Keratinocyte (primary cell): ENCODE data around the gene CREG1. TPM values are rescaled to one million over a fixed set of nuclear protein-coding genes. Genes with fewer than 3 reads are reported as not detected.

ENCODE experiments used
- DNase-seq: peaks from one replicate; pipeline ENCODE4 v3.0.0-alpha.2; 2011; ENCODE audit warnings: low read depth, missing footprints, low spot score
- FAIRE-seq: peaks from 2 replicates; lab custom pipeline; 2011; peaks lifted over from hg19 to GRCh38; lab: Jason Lieb, UNC
- H2AFZ ChIP-seq: 2 replicates; pipeline ENCODE4 v1.6.0; 2012; ENCODE audit warnings: low read length, control low read depth, inconsistent platforms; ENCODE audit not compliant: control insufficient read depth
- H3K27ac ChIP-seq: 2 replicates; pipeline ENCODE4 v1.5.1; 2011; ENCODE audit warnings: low read length; ENCODE audit not compliant: control insufficient read depth, insufficient read depth
- H3K27me3 ChIP-seq: 3 replicates; pipeline ENCODE4 v1.6.0; 2011; ENCODE audit warnings: low read length; ENCODE audit not compliant: control insufficient read depth, insufficient read depth; ENCODE audit errors: extremely low read depth
- H3K36me3 ChIP-seq, 2 experiments: 2 replicates in 1 of 2; 3 replicates in 1 of 2; pipeline ENCODE4 v1.5.1; 2011; ENCODE audit warnings: low read length in 2 of 2, mild to moderate bottlenecking in 1 of 2; ENCODE audit not compliant: control insufficient read depth in 2 of 2, insufficient read depth in 2 of 2; ENCODE audit errors: extremely low read depth in 1 of 2
- H3K4me1 ChIP-seq: 3 replicates; pipeline ENCODE4 v1.5.1; 2011; ENCODE audit warnings: low read length; ENCODE audit not compliant: control insufficient read depth, insufficient read depth; ENCODE audit errors: extremely low read depth
- H3K4me2 ChIP-seq: 3 replicates; pipeline ENCODE4 v1.6.0; 2011; ENCODE audit warnings: low read depth, low read length; ENCODE audit not compliant: control insufficient read depth, insufficient read depth; ENCODE audit errors: extremely low read depth
- H3K4me3 ChIP-seq, 3 experiments: fragments of 200-600 bp in 1 of 3; sonication (generic) in 1 of 3; 2 replicates in 2 of 3; 3 replicates in 1 of 3; pipeline ENCODE4 v1.5.1; 2011 to 2016; ENCODE audit warnings: low read length in 3 of 3, mild to moderate bottlenecking in 3 of 3, control low read depth in 2 of 3, inconsistent platforms in 1 of 3, low read depth in 1 of 3, mixed read lengths in 1 of 3, mixed run types in 1 of 3, moderate library complexity in 1 of 3; ENCODE audit not compliant: control insufficient read depth in 2 of 3, insufficient read depth in 2 of 3; ENCODE audit errors: extremely low read depth in 1 of 3
- H3K79me2 ChIP-seq: 2 replicates; pipeline ENCODE4 v1.6.0; 2012; ENCODE audit warnings: low read length; ENCODE audit not compliant: control insufficient read depth, insufficient read depth
- H3K9ac ChIP-seq: 3 replicates; pipeline ENCODE4 v1.6.0; 2011; ENCODE audit warnings: low read length; ENCODE audit not compliant: control insufficient read depth, insufficient read depth; ENCODE audit errors: extremely low read depth
- H3K9me1 ChIP-seq: 3 replicates; pipeline ENCODE4 v1.6.0; 2011; ENCODE audit warnings: low read length; ENCODE audit not compliant: control insufficient read depth, insufficient read depth; ENCODE audit errors: extremely low read depth
- H3K9me3 ChIP-seq: 2 replicates; pipeline ENCODE4 v1.5.1; 2012; ENCODE audit warnings: low read depth, low read length; ENCODE audit not compliant: control insufficient read depth
- H4K20me1 ChIP-seq: 3 replicates; pipeline ENCODE4 v1.6.0; 2011; ENCODE audit warnings: low read length; ENCODE audit not compliant: control insufficient read depth, insufficient read depth; ENCODE audit errors: extremely low read depth
- CTCF ChIP-seq, 3 experiments: IDR thresholded peaks in 1 of 3; conservative IDR thresholded peaks in 1 of 3; optimal IDR thresholded peaks in 1 of 3; 2 replicates in 2 of 3; 3 replicates in 1 of 3; pipeline versions ENCODE3 to v1.5.1; 2011; ENCODE audit warnings: low read length in 3 of 3, mild to moderate bottlenecking in 3 of 3, moderate library complexity in 2 of 3, control low read depth in 1 of 3, inconsistent platforms in 1 of 3; ENCODE audit not compliant: insufficient read depth in 2 of 3; ENCODE audit errors: extremely low read depth in 1 of 3
- EZH2 ChIP-seq: IDR thresholded peaks from one replicate; pipeline ENCODE4 v1.6.1; 2012; ENCODE audit warnings: inconsistent platforms, mild to moderate bottlenecking, low read length, moderate library complexity
- dilution Hi-C: fragments of 300-500 bp; cut with MboI; formaldehyde crosslinking; loops from one replicate; pipeline ENCODE4 v1.7.0; 2020; ENCODE audit warnings: low sequenced_read_pairs; ENCODE audit not compliant: extremely low pct_ligation_motif_present
- polyA plus RNA-seq, 5 experiments: library from polyadenylated mRNA; depleted of rRNA in 3 of 5; stranded (reverse) in 3 of 5; stranded (forward) in 1 of 5; unstranded in 1 of 5; fragments of >200 nt; gene quantifications; 1 replicate in 1 of 5; 2 replicates in 3 of 5; 3 replicates in 1 of 5; pipeline versions ENCODE4 v1.2.1 to v1.2.3, GENCODE V29; 2011 to 2012; ENCODE audit warnings: missing spikeins in 2 of 5, low read depth in 1 of 5, low replicate concordance in 1 of 5

Gene CREG1
- polyA plus RNA-seq, 1 donor (not counting 4 experiments of a cell fraction or from before 2014, with no cell fraction given), result 68.8 TPM

DNA sequence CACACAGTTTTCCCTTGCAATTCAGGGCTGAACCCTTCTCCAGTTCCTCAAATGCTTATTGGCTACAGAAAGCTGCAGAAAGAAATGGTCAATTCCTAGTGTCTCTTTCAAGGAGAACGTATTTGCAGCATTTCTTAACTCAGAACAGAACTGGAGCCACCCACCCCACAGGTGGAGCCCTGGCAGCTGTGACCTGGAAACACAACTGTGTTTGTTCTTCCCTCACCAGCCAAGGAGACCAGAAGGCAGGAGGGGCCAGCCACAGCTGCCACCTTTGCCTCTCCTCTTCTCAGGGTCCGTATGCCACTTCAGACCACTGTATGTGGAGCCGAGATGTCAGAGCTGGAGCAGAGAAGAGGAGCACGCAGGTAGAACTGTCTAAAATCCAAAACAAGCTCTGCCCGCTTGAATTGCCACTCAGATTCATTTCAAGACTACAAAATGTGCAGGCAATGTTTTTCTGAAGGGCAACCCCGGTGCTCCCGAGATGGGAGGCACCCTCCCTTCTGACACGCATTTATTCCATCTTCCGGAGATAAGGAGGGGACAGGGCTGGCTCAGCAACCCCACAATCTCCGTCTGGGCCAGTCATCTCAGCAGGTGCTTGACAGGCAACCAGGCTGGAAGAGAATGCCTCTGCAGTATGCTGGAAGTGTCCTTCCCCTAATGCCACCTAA, 51.9 kb downstream of the CREG1 start:
- Histone ChIP-seq H3K79me2 (no peaks in the 10 kb centered on the region), H3K9me3 (no peaks in the 10 kb centered on the region), H3K36me3 (no peaks in the 10 kb centered on the region), H3K9ac (no peak overlapping the region), H3K27ac (no peak overlapping the region), H3K4me1 (no peaks in the 10 kb centered on the region), H2AFZ (no peak overlapping the region), H3K4me2 (no peak overlapping the region), H3K9me1 (no peaks in the 10 kb centered on the region), H3K4me3 (no peak overlapping the region), H4K20me1 (no peaks in the 10 kb centered on the region), H3K27me3 (peaks cover 17% of the 10 kb centered on the region)
- DNase-seq, result no peak
- no peak for FAIRE-seq
- TF ChIP-seq CTCF (optimal IDR thresholded peaks at IDR 0.05 in 1 of 3, IDR thresholded peaks at IDR 0.05 in 1 of 3, conservative IDR thresholded peaks at IDR 0.05 in 1 of 3; ENCODE audit: extremely low read depth in 1 of 3, insufficient read depth in 2 of 3, low read length in 3 of 3) (no peak), EZH2 (no peak)
- dilution Hi-C loops, result loop anchor here (25.0 kb wide), 1 partner anchor 439 kb away; no protein-coding TSS in a partner anchor

- Histone ChIP-seq H3K9ac (no peak overlapping the region), H3K4me2 (no peak overlapping the region), H3K4me3 (no peak overlapping the region), H2AFZ (no peak overlapping the region), H4K20me1 (no peaks in the 10 kb centered on the region), H3K9me1 (no peaks in the 10 kb centered on the region), H3K27ac (no peak overlapping the region), H3K9me3 (no peaks in the 10 kb centered on the region), H3K4me1 (no peaks in the 10 kb centered on the region), H3K36me3 (no peaks in the 10 kb centered on the region), H3K27me3 (peaks cover 20% of the 10 kb centered on the region), H3K79me2 (no peaks in the 10 kb centered on the region)
- dilution Hi-C loops, result loop anchor here (25.0 kb wide), 1 partner anchor 438 kb away; no protein-coding TSS in a partner anchor
- DNase-seq, result no peak
- FAIRE-seq, result no peak
- TF ChIP-seq EZH2 (no peak), CTCF (optimal IDR thresholded peaks at IDR 0.05 in 1 of 3, IDR thresholded peaks at IDR 0.05 in 1 of 3, conservative IDR thresholded peaks at IDR 0.05 in 1 of 3; ENCODE audit: extremely low read depth in 1 of 3, insufficient read depth in 2 of 3, low read length in 3 of 3) (no peak)
These were observed 53.2 kb downstream of the CREG1 start for GRCh38 chr1:167500283-167500860.
